Fibroblast of peridontal ligament (primary cell): ENCODE data around the gene CRTC1.
A peak's percentile ranks its signal among the peaks of the same experiment; 100 is the strongest.
"Not testable (repeated sequence)": the region's sequence is repeated elsewhere in the genome, so short reads cannot be mapped to it uniquely, and the experiment has no call there.

Source experiments
- DNase-seq: peaks from one replicate; pipeline ENCODE4 v3.0.0-alpha.2; 2010; ENCODE audit errors: extremely low read depth

CRTC1 gene

GRCh38 chr19:18668744-18669523 lies 14.5 kb upstream of the CRTC1 start:
- DNase-seq: no peak

GRCh38 chr19:18669524-18669817 lies 14.0 kb upstream of the CRTC1 start:
- DNase-seq: peak; percentile 19

- DNase-seq: no peak
These were observed 13.6 kb upstream of the CRTC1 start for GRCh38 chr19:18669883-18670282.

- DNase-seq: no peak
These were observed 13.2 kb upstream of the CRTC1 start for GRCh38 chr19:18670312-18670711.

- DNase-seq: no peak
These were observed 12.0 kb upstream of the CRTC1 start for GRCh38 chr19:18671303-18672043.

- DNase-seq: no peak
These were observed 11.4 kb upstream of the CRTC1 start for GRCh38 chr19:18672044-18672451.

GRCh38 chr19:18672606-18673337 lies 10.7 kb upstream of the CRTC1 start:
- peak; percentile 45 for DNase-seq

GRCh38 chr19:18674616-18675015 lies 8.9 kb upstream of the CRTC1 start:
- no peak for DNase-seq

- no peak for DNase-seq
These were observed 7.7 kb upstream of the CRTC1 start for GRCh38 chr19:18675779-18676178.

GRCh38 chr19:18676692-18677091 lies 6.8 kb upstream of the CRTC1 start:
- DNase-seq: no peak

GRCh38 chr19:18677156-18677555 lies 6.3 kb upstream of the CRTC1 start:
- DNase-seq: no peak

- not testable (repeated sequence) for DNase-seq
These were observed 3.3 kb upstream of the CRTC1 start for GRCh38 chr19:18680148-18680547.

- DNase-seq: no peak
These were observed 722 bp upstream of the CRTC1 start for GRCh38 chr19:18682807-18683108.

GRCh38 chr19:18683958-18684641 lies 620 bp downstream of the CRTC1 start:
- no peak for DNase-seq

GRCh38 chr19:18684642-18684993 lies 1.1 kb downstream of the CRTC1 start:
- no peak for DNase-seq

- DNase-seq: peak; percentile 44
These were observed 2.2 kb downstream of the CRTC1 start for GRCh38 chr19:18685597-18686190.

GRCh38 chr19:18687740-18688465 lies 4.4 kb downstream of the CRTC1 start:
- DNase-seq: no peak

GRCh38 chr19:18696023-18696422 lies 12.5 kb downstream of the CRTC1 start:
- DNase-seq: no peak

GRCh38 chr19:18697680-18698079 lies 14.2 kb downstream of the CRTC1 start:
- DNase-seq: no peak

- DNase-seq: no peak
These were observed 15.1 kb downstream of the CRTC1 start for GRCh38 chr19:18698321-18699167.
